HepG2 (cell line): ENCODE measurements around the gene POLR1G. TPM values are rescaled to one million over a fixed set of nuclear protein-coding genes. Genes with fewer than 3 reads are reported as not detected.

Experiments used
- CCDC6 ChIP-seq: sonication (generic); formaldehyde crosslinking; IDR thresholded peaks from 2 replicates; pipeline ENCODE4 v1.8.1; 2022; ENCODE audit warnings: mild to moderate bottlenecking, missing genetic modification reagents, moderate library complexity
- DR1 ChIP-seq: sonication (generic); formaldehyde crosslinking; IDR thresholded peaks from 2 replicates; pipeline ENCODE4 v1.8.0; 2021; ENCODE audit warnings: mild to moderate bottlenecking, missing genetic modification reagents, inconsistent platforms
- FOXK2 ChIP-seq: fragments of 450-650 bp; IDR thresholded peaks from 2 replicates; pipeline ENCODE4 v1.6.1; 2016
- GATAD2A ChIP-seq: IDR thresholded peaks from 2 replicates; pipeline ENCODE4 v1.6.1; 2016
- MATR3 ChIP-seq: sonication (generic); formaldehyde crosslinking; IDR thresholded peaks from 2 replicates; pipeline ENCODE4 v1.4.0; 2020; ENCODE audit warnings: missing genetic modification reagents
- NFRKB ChIP-seq: fragments of 450-650 bp; IDR thresholded peaks from 2 replicates; pipeline ENCODE4 v1.6.1; 2017
- PCBP2 ChIP-seq: fragments of 200-400 bp; formaldehyde crosslinking; optimal IDR thresholded peaks from 2 replicates; pipeline ENCODE3; 2018; ENCODE audit warnings: low read length, low read depth; ENCODE audit not compliant: poor library complexity, severe bottlenecking
- PHF8 ChIP-seq: sonication (generic); formaldehyde crosslinking; IDR thresholded peaks from 2 replicates; pipeline ENCODE4 v1.5.0; 2020; ENCODE audit warnings: missing genetic modification reagents
- RBAK ChIP-seq: sonication (generic); formaldehyde crosslinking; IDR thresholded peaks from 2 replicates; pipeline ENCODE4 v1.5.1; 2020; ENCODE audit warnings: mild to moderate bottlenecking, missing genetic modification reagents
- RNF2 ChIP-seq: fragments of 450-650 bp; conservative IDR thresholded peaks from 2 replicates; pipeline ENCODE4 v1.6.1; 2016; ENCODE audit warnings: low read depth
- SETDB1 ChIP-seq: sonication (generic); formaldehyde crosslinking; IDR thresholded peaks from 2 replicates; pipeline ENCODE4 v1.5.1; 2020; ENCODE audit warnings: missing genetic modification reagents, mild to moderate bottlenecking, borderline replicate concordance
- SKI ChIP-seq: fragments of 450-650 bp; IDR thresholded peaks from one replicate; pipeline ENCODE4 v1.6.1; 2018; ENCODE audit warnings: mild to moderate bottlenecking; ENCODE audit not compliant: partially characterized antibody
- ZNF274 ChIP-seq: sonication (generic); formaldehyde crosslinking; IDR thresholded peaks from 2 replicates; pipeline ENCODE4 v1.5.1; 2020; ENCODE audit warnings: mild to moderate bottlenecking, missing genetic modification reagents
- polyA plus RNA-seq, 8 experiments: library from polyadenylated mRNA; depleted of rRNA in 3 of 8; stranded (reverse) in 7 of 8; unstranded in 1 of 8; fragments of >200 nt; fragmentation: Illumina TruSeq in 4 of 8; extraction: Trizol in 4 of 8; gene quantifications; 2 replicates each; pipeline versions ENCODE4 v1.2.1 to v1.2.3, GENCODE V29; 2011 to 2016; ENCODE audit warnings: low read depth in 4 of 8, missing spikeins in 1 of 8, mixed read lengths in 1 of 8; ENCODE audit not compliant: insufficient read depth in 1 of 8
- total RNA-seq, 5 experiments: library from RNA; depleted of rRNA; stranded (reverse); fragments of >200 nt; fragmentation: Illumina TruSeq; extraction: Trizol; gene quantifications; 2 replicates each; pipeline ENCODE4 v1.2.3, GENCODE V29; 2016; ENCODE audit warnings: low read depth in 1 of 5
- TF ChIP-seq, protein P1 (sequence below): sonication (generic); formaldehyde crosslinking; IDR thresholded peaks from 2 replicates; pipeline ENCODE4 v1.4.0; 2020; ENCODE audit warnings: missing genetic modification reagents, borderline replicate concordance
- TF ChIP-seq, protein P2 (sequence below): sonication (generic); formaldehyde crosslinking; IDR thresholded peaks from 2 replicates; pipeline ENCODE4 v1.4.0; 2020; ENCODE audit warnings: mild to moderate bottlenecking, missing genetic modification reagents
- TF ChIP-seq, protein P3 (sequence below): sonication (generic); formaldehyde crosslinking; IDR thresholded peaks from 2 replicates; pipeline ENCODE4 v1.4.0; 2020; ENCODE audit warnings: missing genetic modification reagents
- TF ChIP-seq, protein P4 (sequence below): sonication (generic); formaldehyde crosslinking; IDR thresholded peaks from 2 replicates; pipeline ENCODE4 v1.4.0; 2020; ENCODE audit warnings: missing genetic modification reagents
- TF ChIP-seq, protein P5 (sequence below): sonication (generic); formaldehyde crosslinking; IDR thresholded peaks from 2 replicates; pipeline ENCODE4 v1.4.0; 2020; ENCODE audit warnings: missing genetic modification reagents, borderline replicate concordance

Gene POLR1G
- total and polyA plus RNA-seq, 2 of the 13 experiments (the other 11 are each of a cell fraction or from before 2014, with no cell fraction given): 3.5 to 20.8 TPM

DNA sequence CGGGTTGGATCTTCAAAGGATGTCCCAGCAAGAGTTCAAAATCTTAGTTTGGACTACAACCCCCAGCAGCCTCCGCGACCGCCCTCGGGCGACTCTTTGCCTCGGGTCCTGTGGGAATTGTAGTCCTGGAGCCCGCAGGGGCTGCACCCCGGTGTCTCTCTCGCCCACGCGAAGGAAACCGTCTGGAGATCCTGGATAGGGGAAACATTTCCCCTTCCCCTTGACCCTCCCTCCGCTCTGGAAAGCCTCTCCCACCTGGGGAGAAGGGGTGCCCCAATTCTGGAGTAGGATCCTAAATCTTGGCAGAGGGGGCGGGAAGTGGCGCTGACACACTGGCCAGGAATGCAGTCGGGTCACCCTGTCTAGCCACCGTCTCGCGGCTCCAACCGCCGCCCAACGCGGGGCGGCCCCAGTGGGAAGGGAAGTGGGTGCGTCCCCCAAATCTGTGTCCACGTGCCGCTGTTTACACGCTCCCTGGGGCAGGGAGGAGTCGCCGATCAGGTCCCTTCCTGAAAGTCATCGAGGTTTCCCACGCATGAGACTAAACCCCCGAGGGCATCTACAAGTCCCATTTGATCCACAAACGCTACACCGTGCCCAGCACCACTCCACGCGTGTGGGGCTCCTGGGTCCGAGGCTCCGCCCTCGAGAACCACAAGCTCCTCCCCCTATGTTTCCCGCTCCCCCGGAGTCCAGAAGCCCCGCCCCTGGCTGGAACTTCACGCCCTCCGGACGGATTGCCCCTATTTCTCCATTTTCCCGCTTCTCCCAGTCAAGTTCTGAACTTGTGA is 814 bp upstream of the POLR1G start (continued):
- TF ChIP-seq, protein P1, sequence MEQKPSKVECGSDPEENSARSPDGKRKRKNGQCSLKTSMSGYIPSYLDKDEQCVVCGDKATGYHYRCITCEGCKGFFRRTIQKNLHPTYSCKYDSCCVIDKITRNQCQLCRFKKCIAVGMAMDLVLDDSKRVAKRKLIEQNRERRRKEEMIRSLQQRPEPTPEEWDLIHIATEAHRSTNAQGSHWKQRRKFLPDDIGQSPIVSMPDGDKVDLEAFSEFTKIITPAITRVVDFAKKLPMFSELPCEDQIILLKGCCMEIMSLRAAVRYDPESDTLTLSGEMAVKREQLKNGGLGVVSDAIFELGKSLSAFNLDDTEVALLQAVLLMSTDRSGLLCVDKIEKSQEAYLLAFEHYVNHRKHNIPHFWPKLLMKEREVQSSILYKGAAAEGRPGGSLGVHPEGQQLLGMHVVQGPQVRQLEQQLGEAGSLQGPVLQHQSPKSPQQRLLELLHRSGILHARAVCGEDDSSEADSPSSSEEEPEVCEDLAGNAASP (CRISPR knock-in tag): no peak
- TF ChIP-seq CCDC6 (CRISPR knock-in tag) (0 out of 2 replicates have a peak, but pooled peaks have one; percentile 9), SKI (peak; percentile 95), DR1 (CRISPR knock-in tag) (no peak), SETDB1 (CRISPR knock-in tag) (no peak), FOXK2 (no peak), MATR3 (CRISPR knock-in tag) (no peak), ZNF274 (0 out of 2 replicates have a peak, but pooled peaks have one; percentile 28), RBAK (CRISPR knock-in tag) (no peak), GATAD2A (CRISPR knock-in tag) (0 out of 2 replicates have a peak, but pooled peaks have one; percentile 5), RNF2 (no peak), PHF8 (CRISPR knock-in tag) (no peak), NFRKB (no peak), PCBP2 (no peak)
- TF ChIP-seq, protein P2, sequence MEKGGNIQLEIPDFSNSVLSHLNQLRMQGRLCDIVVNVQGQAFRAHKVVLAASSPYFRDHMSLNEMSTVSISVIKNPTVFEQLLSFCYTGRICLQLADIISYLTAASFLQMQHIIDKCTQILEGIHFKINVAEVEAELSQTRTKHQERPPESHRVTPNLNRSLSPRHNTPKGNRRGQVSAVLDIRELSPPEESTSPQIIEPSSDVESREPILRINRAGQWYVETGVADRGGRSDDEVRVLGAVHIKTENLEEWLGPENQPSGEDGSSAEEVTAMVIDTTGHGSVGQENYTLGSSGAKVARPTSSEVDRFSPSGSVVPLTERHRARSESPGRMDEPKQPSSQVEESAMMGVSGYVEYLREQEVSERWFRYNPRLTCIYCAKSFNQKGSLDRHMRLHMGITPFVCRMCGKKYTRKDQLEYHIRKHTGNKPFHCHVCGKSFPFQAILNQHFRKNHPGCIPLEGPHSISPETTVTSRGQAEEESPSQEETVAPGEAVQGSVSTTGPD (CRISPR knock-in tag): no peak
- TF ChIP-seq, protein P3, sequence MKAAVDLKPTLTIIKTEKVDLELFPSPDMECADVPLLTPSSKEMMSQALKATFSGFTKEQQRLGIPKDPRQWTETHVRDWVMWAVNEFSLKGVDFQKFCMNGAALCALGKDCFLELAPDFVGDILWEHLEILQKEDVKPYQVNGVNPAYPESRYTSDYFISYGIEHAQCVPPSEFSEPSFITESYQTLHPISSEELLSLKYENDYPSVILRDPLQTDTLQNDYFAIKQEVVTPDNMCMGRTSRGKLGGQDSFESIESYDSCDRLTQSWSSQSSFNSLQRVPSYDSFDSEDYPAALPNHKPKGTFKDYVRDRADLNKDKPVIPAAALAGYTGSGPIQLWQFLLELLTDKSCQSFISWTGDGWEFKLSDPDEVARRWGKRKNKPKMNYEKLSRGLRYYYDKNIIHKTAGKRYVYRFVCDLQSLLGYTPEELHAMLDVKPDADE: no peak
- TF ChIP-seq, protein P4, sequence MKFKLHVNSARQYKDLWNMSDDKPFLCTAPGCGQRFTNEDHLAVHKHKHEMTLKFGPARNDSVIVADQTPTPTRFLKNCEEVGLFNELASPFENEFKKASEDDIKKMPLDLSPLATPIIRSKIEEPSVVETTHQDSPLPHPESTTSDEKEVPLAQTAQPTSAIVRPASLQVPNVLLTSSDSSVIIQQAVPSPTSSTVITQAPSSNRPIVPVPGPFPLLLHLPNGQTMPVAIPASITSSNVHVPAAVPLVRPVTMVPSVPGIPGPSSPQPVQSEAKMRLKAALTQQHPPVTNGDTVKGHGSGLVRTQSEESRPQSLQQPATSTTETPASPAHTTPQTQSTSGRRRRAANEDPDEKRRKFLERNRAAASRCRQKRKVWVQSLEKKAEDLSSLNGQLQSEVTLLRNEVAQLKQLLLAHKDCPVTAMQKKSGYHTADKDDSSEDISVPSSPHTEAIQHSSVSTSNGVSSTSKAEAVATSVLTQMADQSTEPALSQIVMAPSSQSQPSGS: no peak
- TF ChIP-seq, protein P5, sequence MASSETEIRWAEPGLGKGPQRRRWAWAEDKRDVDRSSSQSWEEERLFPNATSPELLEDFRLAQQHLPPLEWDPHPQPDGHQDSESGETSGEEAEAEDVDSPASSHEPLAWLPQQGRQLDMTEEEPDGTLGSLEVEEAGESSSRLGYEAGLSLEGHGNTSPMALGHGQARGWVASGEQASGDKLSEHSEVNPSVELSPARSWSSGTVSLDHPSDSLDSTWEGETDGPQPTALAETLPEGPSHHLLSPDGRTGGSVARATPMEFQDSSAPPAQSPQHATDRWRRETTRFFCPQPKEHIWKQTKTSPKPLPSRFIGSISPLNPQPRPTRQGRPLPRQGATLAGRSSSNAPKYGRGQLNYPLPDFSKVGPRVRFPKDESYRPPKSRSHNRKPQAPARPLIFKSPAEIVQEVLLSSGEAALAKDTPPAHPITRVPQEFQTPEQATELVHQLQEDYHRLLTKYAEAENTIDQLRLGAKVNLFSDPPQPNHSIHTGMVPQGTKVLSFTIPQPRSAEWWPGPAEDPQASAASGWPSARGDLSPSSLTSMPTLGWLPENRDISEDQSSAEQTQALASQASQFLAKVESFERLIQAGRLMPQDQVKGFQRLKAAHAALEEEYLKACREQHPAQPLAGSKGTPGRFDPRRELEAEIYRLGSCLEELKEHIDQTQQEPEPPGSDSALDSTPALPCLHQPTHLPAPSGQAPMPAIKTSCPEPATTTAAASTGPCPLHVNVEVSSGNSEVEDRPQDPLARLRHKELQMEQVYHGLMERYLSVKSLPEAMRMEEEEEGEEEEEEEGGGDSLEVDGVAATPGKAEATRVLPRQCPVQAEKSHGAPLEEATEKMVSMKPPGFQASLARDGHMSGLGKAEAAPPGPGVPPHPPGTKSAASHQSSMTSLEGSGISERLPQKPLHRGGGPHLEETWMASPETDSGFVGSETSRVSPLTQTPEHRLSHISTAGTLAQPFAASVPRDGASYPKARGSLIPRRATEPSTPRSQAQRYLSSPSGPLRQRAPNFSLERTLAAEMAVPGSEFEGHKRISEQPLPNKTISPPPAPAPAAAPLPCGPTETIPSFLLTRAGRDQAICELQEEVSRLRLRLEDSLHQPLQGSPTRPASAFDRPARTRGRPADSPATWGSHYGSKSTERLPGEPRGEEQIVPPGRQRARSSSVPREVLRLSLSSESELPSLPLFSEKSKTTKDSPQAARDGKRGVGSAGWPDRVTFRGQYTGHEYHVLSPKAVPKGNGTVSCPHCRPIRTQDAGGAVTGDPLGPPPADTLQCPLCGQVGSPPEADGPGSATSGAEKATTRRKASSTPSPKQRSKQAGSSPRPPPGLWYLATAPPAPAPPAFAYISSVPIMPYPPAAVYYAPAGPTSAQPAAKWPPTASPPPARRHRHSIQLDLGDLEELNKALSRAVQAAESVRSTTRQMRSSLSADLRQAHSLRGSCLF: no peak
